ENCODE data around the gene STYXL1.
A peak's percentile ranks its signal among the peaks of the same experiment; 100 is the strongest.
"Not testable (repeated sequence)": the region's sequence is repeated elsewhere in the genome, so short reads cannot be mapped to it uniquely, and the experiment has no call there.

Gene STYXL1

DNA sequence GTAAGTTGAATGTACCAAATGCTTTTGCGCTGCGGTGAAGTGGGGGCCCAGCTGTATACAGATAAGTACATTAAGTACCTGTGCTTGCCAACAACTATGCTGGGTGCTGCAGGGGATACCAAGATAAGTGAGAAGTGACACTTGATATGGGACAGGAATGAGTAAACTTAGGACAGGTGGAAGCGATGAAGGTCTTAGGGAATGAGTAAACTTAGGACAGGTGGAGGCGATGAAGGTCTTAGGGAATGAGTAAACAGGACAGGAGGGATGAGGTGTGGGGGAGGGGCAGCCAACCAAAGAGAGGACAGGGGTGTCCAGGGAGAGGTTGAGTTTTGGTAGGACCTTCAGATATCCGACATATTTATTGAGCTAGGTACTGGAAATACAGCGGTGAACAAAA, 1.5 kb upstream of the STYXL1 start:
- H3K4me3 ChIP-seq (ENCODE audit: low read depth, low read length) = peak overlapping the region; percentile 100
- TF ChIP-seq, protein P1, sequence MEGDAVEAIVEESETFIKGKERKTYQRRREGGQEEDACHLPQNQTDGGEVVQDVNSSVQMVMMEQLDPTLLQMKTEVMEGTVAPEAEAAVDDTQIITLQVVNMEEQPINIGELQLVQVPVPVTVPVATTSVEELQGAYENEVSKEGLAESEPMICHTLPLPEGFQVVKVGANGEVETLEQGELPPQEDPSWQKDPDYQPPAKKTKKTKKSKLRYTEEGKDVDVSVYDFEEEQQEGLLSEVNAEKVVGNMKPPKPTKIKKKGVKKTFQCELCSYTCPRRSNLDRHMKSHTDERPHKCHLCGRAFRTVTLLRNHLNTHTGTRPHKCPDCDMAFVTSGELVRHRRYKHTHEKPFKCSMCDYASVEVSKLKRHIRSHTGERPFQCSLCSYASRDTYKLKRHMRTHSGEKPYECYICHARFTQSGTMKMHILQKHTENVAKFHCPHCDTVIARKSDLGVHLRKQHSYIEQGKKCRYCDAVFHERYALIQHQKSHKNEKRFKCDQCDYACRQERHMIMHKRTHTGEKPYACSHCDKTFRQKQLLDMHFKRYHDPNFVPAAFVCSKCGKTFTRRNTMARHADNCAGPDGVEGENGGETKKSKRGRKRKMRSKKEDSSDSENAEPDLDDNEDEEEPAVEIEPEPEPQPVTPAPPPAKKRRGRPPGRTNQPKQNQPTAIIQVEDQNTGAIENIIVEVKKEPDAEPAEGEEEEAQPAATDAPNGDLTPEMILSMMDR (IDR thresholded peaks at IDR 0.05; ENCODE audit: insufficient read depth, low read depth, low read length, missing control alignments) = no peak
- no peak for DNase-seq (ENCODE audit: low read depth)

DNA sequence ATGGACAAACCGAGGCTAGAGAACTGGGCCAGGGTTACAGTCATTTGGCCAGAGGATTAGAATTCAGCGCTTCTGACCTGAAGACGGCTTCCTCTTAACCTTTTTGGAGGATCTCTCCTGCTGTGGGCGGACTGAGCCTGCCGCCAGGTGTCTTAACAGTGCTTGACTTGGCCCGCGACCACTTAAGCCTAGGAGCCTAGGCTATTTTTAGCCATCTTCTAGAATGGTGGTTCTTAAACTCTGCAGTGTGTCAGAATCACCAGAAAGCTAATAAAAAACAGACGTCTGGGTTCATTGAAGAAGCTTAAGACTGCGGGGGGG, 828 bp upstream of the STYXL1 start:
- peak; percentile 62 for DNase-seq (ENCODE audit: low read depth)
- TF ChIP-seq, protein P1 (IDR thresholded peaks at IDR 0.05; ENCODE audit: insufficient read depth, low read depth, low read length, missing control alignments) = no peak
- H3K4me3 ChIP-seq (ENCODE audit: low read depth, low read length) = peak overlapping the region; percentile 100

DNA sequence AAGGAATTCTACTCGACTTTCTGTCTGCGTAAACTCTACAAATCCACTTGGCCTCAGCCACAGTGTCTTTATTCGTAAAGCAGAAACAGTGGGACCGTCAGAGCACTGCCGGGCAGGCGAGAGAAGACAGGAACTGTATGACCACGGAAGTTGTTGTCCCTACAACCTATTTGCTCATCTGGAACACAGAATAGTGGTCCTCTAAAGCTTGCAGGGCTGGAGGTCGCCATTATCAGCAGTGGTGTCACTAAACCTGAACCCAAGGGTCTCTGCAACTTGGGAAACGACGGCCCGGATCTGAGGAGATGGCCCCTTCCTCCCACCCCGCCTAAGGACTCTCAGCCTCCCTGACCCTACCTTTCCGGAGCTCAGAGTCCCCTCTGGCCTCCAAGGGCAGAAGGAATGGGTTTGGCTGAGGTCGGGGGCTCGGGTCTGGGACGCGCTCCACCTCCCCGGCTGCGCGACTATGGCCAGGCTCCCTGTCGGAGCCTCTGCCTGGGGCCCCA, 442 bp downstream of the STYXL1 start:
- TF ChIP-seq, protein P1 (IDR thresholded peaks at IDR 0.05; ENCODE audit: insufficient read depth, low read depth, low read length, missing control alignments) = no peak
- peak; percentile 26 for DNase-seq (ENCODE audit: low read depth)
- H3K4me3 ChIP-seq (ENCODE audit: low read depth, low read length) = peak overlapping the region; percentile 100

DNA sequence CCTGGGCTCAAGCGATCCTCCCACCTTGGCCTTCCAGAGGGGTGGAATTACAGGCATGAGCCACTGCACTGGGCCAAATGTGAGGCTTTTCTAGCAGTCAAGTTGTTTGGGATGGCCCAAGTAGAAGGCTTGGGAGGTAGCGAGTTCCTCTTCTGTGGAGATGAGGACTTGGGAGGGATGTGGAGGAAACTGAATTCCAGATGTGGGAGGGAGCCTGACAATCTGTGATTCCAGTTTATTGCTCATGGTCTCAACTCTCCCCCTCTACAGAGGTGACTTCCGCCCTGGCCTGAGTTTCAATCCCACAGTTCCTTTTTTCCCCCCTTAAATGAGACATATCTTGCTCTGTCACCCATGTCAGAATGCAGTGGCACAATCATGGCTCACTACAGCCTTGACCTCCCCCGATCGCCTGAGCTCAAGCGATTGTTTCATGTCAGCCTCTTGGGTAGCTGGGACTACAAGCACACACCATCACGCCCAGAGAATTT, 3.4 kb downstream of the STYXL1 start:
- H3K4me3 ChIP-seq (ENCODE audit: low read depth, low read length) = no peak overlapping the region
- no peak for DNase-seq (ENCODE audit: low read depth)
- TF ChIP-seq, protein P1 (IDR thresholded peaks at IDR 0.05; ENCODE audit: insufficient read depth, low read depth, low read length, missing control alignments) = no peak

DNA sequence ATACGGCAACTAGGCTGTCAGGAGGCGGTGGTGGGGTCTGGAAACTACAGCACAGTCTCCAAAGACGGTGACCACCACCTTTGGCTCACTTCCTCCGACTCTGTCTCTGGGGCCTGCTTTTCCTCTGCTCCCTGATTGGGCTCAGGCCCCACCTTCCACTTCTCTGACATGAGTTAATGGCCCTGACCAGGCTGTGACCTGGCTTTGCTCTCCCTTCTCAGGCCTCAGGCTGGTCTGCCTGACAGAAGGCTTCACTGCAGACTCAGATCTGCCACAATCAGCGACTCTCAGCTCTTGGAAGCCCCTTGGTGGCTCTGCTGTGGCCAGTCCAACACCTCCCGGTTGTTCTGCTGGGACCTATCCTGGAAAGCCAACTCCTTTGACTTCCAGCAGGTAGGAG, 7.7 kb downstream of the STYXL1 start:
- TF ChIP-seq, protein P1 (IDR thresholded peaks at IDR 0.05; ENCODE audit: insufficient read depth, low read depth, low read length, missing control alignments) = no peak

DNA sequence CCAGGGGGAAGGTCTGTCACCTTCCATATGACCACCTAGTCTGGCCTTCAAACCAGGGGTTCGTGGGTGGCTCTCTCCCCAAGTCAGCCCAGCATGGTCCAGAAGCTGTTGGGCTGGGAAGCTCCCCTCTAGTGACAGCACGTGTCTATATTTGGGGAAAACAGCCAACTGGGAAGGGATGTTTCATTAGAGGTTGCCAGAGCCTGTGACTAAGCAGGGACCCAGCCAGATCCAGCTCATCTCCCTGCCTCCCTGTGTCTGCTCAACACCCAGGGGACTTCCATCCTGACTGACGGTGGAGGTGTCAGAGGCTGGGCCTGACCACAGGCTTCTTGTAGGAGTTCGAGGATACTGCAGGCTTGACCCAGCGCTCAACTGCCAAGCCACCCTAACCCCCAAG, 10.5 kb downstream of the STYXL1 start:
- no peak for DNase-seq (ENCODE audit: low read depth)
- H3K4me3 ChIP-seq (ENCODE audit: low read depth, low read length) = no peak overlapping the region
- TF ChIP-seq, protein P1 (IDR thresholded peaks at IDR 0.05; ENCODE audit: insufficient read depth, low read depth, low read length, missing control alignments) = no peak

More for the DNA sequence above, 7.7 kb downstream of the STYXL1 start:
- DNase-seq (ENCODE audit: low read depth) = no peak
- no peak overlapping the region for H3K4me3 ChIP-seq (ENCODE audit: low read depth, low read length)

DNA sequence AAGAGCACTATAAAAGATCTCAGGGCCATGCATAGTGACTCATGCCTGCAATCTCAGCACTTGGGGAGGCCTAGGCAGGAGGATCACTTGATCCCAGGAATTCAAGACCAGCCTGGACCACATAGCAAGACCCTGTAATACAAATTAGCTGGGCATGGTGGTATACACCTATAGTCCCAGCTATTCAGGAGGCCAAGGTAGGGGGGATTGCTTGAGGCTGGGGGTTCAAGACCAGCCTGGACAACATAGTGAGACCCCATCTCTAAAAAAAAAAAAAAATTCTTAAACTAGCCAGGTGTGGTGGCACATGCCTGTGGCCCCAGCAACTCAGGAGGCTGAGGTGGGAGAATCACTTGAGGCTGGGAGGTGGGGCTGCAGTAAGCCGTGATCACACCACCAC, 15.8 kb downstream of the STYXL1 start:
- H3K4me3 ChIP-seq (ENCODE audit: low read depth, low read length) = no peak overlapping the region
- no peak for DNase-seq (ENCODE audit: low read depth)
- TF ChIP-seq, protein P1 (IDR thresholded peaks at IDR 0.05; ENCODE audit: insufficient read depth, low read depth, low read length, missing control alignments) = no peak

DNA sequence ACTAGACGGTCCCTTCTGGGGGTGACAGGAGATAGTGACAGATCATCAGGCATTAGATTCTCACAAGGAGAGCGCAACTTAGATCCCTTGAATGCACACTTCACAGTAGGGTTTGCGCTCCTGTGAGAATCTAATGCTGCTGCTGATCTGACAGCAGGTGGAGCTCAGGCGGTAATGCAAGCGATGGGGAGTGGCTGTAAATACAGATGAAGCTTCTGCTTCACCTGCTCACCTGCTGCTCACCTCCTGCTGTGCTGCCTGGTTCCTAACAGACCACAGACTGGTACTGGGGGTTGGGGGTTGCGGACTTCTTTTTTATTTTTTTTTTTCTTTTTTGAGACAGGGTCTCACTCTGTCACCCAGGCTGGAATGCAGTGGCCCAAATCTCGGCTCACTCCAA, 18.1 kb downstream of the STYXL1 start:
- not testable (repeated sequence) for H3K4me3 ChIP-seq (ENCODE audit: low read depth, low read length); DNase-seq (ENCODE audit: low read depth)
